G401 (cell line): Measurements from ENCODE around the gene PLEKHA5. TPM values are rescaled to one million over a fixed set of nuclear protein-coding genes. Genes with fewer than 3 reads are reported as not detected.
"Not testable (repeated sequence)": the region's sequence is repeated elsewhere in the genome, so short reads cannot be mapped to it uniquely, and the experiment has no call there.

ENCODE experiments used
- DNase-seq: peaks from one replicate; pipeline ENCODE4 v3.0.0-alpha.2; 2015; ENCODE audit warnings: low spot score
- in situ Hi-C: cut with HindIII; loops from 2 replicates; pipeline ENCODE4 v1.10.0; 2016; ENCODE audit warnings: low sequenced_read_pairs, mixed read lengths
- total RNA-seq: library from RNA; depleted of rRNA; stranded (reverse); fragments of >200 nt; shearing (Covaris generic); gene quantifications from 2 replicates; pipeline ENCODE4 v1.2.3, GENCODE V29; 2014

PLEKHA5 gene
- total RNA-seq, 1 experiment from 2014 or later, result 14.7 TPM

DNA sequence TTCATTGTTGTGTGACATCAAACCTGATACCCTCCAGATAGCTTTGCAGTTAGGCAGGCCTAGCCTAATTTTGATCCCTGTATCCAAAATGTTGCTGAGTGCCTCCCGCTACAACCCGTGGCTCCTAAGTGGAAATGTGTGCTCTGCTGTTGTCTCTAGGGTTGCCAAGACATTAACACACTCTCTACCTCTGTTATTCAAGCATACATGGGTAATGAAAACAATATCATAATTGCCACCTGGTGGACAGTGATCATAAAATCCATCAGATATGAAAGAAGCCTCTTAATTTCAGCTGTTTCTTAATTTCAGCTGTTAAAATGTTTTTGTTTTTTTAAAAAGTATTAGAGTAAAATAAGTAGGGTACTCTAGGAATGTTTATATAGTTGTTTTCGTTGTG is 93.5 kb downstream of the PLEKHA5 start:
- in situ Hi-C loops, result no loop called here
- DNase-seq, result peak; percentile 74

DNA sequence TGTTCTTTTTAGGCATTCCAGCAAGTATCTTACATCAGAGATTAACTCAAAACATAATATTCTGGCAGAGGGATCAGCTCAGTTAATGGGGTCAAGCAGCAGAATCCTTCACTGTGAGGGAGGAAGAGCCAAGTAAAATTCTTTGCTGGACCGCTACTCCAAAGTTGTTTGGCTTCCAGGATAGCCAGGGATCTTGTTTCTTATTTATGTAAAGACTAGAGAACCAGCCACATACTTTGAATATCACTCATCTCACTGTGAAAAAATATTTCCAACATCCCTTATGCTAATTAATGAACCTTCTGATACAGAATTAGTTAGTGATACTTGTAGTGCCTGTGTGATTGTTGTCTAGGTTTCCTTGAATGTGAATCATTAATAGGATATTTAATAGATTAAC is 94.2 kb downstream of the PLEKHA5 start:
- in situ Hi-C loops, result no loop called here
- DNase-seq, result no peak

DNA sequence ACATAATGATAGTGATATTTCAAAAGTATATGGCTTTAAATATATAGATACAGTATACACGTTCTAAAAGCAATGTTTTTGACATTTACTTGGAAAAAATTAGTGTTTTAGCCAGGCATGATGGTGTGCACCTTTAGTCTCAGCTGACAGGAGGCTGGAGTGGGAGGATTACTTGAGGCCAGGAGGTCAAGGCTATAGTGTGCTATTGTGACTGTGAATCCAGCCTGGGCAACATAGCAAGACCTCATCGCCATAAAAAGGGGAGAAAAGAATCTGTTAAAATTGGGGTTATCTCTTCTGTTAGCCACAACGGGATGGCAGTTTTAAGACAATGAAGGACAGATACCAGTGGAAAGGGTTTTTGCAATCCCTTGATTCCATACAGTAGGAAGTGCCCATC is 95.2 kb downstream of the PLEKHA5 start:
- DNase-seq, result no peak
- in situ Hi-C loops, result no loop called here

DNA sequence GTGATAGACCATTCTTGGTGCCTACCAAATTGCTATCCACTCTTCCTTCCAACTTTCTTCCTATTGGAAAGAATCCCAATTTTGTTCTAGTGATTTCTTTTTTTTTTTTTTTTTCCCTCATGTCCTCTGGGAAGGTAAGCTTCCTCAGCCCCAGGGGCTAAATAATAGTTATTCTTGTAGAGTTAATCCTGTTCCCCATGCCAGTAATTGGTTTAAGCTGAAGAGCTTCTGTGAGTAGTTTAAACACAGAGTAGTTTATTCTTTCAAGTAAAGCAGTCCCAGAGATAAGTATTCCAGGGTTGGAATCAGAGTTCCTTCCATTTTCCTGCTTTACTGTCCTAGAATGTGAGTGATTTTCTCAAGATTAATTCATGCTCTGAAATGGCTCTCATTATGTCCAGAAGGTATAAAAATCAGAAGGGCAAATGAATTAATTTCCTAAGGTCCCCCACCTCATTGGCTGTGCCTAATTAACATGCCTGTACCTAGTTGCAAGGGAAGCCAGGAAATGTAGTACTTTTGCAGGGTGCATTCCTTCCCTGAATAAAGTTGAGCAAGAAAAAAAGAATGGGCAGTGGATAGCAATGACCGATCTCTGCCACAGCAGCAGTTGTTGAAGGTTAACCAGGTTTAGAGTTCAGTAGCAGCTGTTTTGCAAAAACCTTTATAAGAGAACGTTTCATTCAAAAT is 97.8 kb downstream of the PLEKHA5 start:
- DNase-seq, result no peak
- in situ Hi-C loops, result no loop called here

DNA sequence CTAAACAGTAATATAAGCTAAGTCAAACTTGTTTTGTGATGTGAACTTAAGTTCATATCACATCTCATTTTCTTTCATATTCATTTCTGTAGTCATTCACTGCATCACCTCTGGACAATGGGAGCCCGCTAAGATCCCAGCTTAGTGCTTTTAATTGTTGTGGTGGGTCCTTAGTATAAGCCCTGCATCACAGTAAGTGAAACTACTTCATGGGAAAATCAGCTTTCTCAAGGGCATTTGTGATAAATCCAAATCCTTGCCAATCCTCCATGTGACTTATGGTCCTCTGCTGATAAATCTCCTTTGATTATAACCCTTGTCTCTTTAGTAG is 98.3 kb downstream of the PLEKHA5 start:
- DNase-seq, result no peak
- in situ Hi-C loops, result no loop called here

DNA sequence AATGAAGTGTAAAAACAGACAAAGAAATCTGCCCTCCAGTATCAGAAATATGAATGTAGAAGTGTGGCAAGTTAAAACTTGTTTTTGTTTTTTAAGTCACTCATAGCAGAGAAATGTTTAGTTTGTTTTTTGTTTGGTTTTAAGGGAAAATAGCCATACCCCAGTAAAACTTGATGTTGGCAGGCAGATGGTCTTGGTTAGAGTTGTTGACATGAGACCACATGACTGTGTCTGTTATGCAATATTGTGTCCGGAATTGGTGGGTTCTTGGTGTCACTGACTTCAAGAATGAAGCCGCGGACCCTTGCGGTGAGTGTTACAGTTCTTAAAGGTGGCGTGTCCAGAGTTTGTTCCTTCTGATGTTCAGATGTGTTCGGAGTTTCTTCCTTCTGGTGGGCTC is 99.5 kb downstream of the PLEKHA5 start:
- in situ Hi-C loops, DNase-seq: not testable (repeated sequence)

DNA sequence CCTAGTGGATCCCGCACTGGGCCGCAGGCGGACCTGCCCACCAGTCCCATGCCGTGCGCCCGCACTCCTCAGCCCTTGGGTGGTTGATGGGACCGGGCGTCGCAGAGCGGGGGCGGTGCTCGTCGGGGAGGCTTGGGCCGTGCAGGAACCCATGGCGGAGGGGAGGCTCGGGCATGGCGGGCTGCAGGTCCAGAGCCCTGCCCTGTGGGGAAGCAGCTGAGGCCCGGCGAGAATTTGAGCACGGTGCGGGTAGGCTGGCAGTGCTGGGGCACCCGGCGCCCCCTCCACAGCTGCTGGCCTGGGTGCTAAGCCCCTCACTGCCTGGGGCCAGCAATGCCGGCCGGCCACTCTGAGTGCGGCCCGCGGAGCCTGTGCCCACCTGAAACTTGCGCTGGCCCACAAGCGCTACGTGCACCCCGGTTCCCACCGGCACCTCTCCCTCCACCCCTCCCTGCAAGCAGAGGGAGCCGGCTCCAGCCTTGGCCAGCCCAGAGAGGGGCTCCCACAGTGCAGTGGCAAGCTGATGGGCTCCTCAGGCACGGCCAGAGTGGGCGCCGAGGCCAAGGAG is 100.8 kb downstream of the PLEKHA5 start:
- DNase-seq, result no peak
- in situ Hi-C loops, result no loop called here

DNA sequence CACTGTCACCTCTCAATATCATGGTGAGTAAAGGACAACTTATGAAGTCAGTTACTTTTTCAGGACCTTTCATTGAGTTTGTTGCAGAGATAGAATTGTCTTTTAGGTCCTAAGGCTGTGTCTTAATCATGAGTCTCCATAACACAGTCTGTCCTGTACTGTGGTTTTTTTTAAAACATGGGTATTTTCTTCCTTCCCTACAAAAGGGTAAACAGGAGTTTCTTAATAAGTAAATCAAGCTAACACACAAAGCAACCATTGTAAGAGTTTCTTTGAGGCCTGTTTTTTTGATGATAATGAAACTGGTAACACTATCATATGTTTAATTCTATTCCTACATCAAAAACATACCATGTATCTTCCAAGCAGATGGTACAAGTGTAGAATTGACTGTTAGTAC is 101.4 kb downstream of the PLEKHA5 start:
- in situ Hi-C loops, result no loop called here
- no peak for DNase-seq

DNA sequence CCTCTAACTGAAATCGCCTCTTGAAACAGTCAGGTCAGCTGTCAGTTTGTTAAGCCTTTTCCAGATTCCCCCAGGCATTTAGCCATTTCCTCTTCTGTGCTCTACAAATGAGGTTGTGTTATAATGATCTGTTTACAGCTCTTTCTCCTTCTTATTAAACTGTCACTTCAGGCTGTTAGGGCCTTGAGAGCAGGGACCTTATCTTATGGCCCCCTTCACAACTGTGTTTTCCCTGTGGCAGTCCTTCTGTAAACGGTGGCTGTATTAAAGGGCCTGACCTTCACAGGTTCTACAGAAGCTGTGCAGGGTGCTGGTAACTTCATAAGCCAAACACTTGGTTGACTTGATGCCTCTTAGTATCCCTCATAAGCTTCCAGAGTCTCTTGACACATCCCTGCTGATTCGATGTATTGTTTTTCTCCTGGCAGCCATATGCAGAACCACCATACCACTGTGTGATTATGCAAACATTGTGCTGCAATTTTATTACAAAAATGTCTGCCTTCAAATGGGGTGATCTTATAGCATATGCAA is 104.7 kb downstream of the PLEKHA5 start:
- DNase-seq, result no peak
- in situ Hi-C loops, result no loop called here

DNA sequence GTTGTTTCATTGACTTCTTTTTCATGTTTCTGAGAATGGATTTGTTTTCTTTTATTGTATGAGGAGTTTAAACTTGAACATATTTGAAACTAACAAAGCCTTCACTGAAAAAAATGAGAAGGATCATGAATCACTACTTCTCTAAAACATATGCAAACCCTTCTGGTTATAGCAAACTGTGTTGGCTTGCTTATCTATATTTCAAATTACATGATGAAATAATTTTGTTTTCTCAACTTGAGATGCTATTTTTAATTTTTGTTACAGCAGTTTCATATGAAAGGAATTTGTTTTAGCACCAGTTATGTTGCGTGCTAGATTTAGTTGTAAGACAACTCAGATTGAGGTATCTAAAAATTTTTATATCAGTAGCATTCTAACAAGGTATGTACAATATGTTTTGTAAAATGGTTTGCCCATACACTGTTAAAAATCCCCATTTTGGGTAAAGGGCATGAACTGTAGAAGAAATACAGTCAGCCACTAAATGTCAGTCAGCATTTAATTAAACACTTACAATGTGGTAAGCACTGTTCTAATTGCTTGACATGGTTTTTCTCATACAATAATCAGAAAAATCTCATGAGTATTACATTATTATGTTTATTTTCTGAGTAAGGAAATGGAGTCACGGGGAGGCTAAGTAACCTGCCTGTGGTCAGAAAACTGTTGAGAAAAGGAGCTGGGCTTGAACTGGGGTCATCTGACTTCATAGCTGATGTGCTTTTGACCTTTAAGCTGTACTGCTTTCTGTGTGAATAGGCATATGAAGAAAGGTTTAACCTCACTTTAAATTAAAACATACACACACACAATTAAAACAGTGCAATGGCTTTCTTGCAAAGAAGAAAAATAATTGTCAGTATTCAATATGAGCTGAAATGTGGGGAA is 105.7 kb downstream of the PLEKHA5 start:
- in situ Hi-C loops, result no loop called here

DNA sequence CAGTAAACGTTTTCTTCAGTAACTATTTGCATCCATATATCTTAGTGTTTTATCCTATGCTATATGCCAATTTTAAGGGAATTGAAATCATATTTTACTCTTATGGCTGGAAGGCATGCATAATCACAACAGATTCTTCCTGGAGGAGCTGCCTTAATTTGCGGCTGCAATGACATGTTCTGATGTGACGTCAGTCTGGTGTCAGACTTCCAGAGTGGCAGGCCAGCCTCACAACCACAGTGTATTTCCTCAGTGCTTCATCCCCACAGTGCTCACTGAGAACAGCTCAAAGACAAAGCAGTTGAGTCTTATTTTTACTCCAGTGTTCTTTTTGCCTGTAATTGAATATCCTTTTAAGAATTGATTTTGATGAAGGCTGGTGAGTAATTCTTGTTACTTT is 107.1 kb downstream of the PLEKHA5 start:
- peak; percentile 38 for DNase-seq
- in situ Hi-C loops, result no loop called here

More for the DNA sequence above, 105.7 kb downstream of the PLEKHA5 start:
- DNase-seq, result no peak

DNA sequence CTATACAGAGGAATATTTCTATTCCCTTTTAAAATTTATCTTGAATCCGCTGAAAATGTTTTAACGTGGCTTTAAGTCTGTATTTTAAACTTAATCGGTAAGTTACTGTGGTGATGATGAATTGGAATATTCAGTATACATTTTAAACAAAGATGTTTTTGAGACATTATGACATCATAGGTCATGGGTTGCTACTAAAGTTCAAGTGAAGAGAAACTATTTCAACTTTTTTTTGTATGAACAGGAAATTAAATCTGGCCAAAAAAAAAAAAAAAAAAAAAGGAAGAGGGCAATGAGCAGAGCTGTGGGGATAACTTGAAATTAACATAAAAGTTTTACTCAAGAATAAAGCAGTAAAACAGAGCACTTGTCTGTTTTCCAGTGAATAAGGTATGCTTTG is 109.0 kb downstream of the PLEKHA5 start:
- in situ Hi-C loops, result no loop called here
- no peak for DNase-seq

DNA sequence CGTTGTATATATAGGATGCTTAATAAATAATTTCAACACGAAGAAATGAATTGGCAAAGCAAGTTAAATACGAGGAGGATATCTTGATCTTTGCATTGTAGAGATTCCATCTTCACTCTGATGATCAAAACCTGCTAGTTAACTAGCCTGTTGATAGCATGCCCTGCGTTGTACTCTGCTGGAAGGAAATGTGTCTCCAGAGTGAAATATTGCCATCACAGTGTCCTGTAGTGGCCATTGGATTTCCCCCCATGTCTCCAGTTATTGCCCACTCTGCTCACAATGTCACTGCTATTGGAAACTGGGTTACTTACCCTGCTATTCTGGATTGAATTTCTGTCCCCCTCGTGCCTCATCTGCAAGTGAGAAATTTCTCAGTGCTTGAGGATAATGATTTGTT is 109.6 kb downstream of the PLEKHA5 start:
- in situ Hi-C loops, result no loop called here
- DNase-seq, result no peak

DNA sequence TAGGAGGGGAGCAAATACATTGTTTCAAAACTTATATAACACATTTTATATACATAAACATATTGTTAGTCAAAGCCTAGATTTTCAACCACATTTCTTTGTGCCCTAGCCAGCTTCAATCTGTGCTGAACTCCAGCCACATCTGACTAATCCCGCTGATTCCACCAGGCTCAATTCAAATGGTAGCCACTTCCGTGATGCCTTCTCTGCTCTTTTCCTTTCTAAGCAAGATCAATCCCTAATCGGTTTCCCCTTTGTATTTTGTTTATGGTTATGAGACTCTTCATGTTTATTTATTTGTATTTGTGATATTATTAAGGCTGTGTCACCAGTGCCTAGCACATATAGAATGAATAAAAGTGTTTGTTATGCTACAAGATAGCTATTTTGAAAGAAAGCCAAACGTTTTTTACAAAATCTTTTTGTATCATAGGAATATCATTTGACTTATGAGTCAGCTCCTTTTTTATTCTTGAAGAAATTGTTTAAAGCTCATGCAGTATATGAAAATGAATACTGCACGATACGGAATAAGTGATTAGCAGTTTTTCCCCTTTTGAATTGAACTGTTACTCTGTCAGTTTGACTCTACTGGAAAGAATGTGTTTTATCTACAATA is 110.2 kb downstream of the PLEKHA5 start:
- no peak for DNase-seq
- in situ Hi-C loops, result no loop called here

DNA sequence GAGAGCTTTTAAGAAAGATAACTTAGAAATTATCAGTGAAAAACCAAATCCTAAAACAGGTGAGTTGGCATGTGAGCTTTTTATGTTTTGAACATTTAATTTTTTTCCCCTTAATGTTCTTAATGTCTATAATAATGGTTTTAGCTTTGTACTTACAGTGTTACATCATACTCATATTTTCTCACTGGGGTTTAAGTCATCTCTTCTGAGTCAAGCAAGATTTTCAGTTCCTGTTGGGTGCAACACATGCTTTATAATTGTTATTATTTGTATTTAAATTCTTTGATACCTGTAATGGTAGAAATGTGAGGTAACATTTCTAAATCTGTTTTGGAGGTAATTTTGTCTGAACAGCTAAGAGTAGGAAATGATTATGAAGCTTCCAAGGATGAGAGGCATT is 113.0 kb downstream of the PLEKHA5 start:
- in situ Hi-C loops, result no loop called here
- DNase-seq, result no peak

DNA sequence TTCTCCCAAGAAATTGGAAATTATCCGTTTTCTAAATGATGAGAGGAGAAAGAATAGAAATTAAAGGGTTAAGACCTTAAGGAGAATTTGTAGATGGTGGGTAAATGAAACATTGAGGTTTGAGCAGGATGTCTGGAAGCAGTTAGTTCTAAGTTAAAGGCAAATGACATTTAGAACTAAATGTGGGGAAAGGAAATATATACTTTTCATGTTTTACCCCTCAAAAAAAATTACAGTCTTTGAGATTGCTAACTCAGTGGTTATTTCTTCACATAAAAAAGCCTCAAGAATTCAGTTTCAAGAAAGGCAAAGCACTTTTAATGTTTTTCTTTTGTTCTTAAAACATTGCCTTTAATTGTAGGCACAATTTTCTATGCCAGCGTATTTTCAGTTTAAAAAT is 114.0 kb downstream of the PLEKHA5 start:
- in situ Hi-C loops, result no loop called here

DNA sequence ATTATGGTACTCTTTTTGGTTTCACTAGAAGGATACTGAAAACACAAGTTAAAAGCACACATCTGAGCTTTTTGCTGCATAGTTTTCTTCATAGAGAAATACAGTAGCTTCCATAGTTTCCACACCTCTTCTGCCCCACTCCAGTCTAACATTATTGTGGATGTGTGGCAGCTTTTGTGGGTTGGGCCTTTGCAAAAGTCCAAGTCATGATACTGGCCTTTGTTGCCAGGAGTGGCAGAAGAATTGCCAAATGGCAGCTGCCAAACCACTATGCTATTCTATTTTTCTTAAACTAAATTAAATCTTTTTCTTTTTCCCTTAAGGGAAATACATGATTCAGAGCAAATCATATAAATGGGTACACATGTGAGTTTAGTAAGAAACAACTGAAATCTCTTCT is 114.8 kb downstream of the PLEKHA5 start:
- DNase-seq, result no peak
- in situ Hi-C loops, result no loop called here

More for the DNA sequence above, 114.0 kb downstream of the PLEKHA5 start:
- DNase-seq, result no peak

DNA sequence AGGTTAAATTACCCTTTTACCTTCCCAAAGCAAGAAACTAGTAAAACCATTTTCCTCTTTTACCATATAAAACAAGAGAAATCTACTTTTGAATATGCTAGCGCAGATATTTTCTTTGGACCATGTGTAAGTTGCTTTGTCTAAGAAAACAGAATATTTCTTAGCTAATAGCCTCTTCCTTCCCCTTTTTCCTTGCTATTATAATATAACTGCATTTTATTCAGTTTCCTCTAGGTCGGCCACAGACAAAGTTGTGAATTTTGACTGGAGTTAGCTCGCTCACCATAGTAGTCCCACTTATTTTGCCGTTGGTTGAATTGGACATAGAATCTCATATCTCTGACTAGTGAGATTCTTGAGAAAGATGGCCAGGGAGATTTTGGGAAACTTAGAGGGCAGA is 115.6 kb downstream of the PLEKHA5 start:
- in situ Hi-C loops, result no loop called here
- DNase-seq, result no peak

DNA sequence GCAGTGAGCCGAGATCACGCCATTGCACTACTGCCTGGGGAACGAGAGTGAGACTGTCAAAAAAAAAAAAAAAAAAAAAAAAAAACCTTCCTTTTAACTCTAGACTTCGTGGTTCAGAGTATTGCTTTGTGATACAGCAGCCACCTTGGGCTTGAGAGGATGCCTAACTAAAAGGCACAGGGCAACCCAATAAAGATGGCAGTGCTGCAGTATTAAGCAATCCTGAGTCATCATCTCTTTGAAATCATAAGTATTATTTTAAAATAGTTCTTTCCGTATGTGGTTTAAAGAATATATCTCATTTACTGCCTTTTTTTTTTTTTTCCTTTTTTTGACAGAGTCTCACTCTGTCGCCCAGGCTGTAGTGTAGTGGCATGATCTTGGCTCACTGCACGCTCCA is 116.1 kb downstream of the PLEKHA5 start:
- no peak for DNase-seq
- in situ Hi-C loops, result no loop called here

DNA sequence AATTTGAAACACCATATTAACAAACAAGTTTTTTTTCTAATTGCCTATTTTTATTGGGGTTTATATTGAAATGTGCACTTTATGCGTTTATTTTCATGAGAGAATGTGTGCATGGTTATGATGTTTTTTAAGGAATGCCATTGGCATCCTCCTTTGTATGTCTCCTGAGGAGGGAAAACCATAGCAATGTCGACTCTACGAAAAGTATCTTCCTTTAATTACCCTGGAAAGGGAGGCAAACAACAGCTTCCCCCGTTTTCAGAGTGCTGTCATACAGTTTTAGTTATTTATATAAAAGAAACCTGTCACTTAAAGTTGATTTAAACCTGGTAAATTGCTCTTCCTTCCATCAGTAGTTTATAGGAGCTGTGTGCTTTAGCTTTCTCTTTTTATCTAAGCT is 117.4 kb downstream of the PLEKHA5 start:
- in situ Hi-C loops, result no loop called here
- DNase-seq, result no peak
